Inflammatory macrophage treated with lipopolysaccharide for 4 hours (primary cell): ENCODE measurements around the gene DISP3.
"Not testable (repeated sequence)": the region's sequence is repeated elsewhere in the genome, so short reads cannot be mapped to it uniquely, and the experiment has no call there.

Experiments
- DNase-seq: peaks from one replicate; pipeline ENCODE4 v3.0.0-alpha.2; 2020

The DISP3 gene

DNA sequence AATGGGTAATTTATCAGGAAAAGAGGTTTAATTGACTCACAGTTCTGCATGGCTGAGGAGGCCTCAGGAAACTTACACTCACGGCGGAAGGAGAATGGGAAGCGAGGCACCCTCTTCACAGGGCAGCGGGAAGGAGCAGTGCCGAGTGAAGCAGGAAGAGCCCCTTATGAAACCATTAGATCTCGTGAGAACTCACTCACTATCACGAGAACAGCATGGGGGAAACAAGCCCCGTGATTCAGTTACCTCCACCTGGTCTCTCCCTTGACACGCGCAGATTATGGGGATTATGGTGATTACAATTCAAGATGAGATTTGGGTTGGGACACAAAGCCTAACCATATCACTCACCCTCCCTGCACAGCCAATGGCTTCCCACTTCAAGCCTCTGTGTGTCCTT lies 101.1 kb downstream of the DISP3 start:
- not testable (repeated sequence) for DNase-seq

DNA sequence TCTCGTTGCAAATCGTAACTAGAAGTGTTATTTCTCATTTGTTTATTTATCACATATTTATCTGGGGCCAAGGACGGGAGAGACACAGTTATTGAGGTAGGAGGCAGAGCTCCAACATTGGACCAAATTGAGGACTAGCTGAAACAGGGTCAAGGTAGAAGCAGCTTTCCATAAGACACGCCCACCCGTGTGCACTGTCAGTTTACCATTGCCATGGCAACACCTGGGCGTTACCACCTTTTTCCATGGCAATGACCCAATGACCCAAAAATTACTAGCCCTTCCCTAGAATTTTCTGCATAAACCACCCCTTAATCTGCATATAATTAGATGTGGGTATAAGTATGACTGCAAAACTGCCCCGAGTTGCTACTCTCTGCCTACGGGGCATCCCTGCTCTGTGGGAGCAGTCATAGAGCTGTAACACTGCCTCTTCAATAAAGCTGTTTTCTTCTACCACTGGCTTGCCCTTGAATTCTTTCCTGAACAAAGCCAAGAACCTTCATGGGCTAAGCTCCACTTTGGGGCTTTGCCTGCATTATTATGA lies 102.6 kb downstream of the DISP3 start:
- DNase-seq: no peak

GRCh38 chr1:11585389-11585788 lies 106.4 kb downstream of the DISP3 start:
- DNase-seq: no peak
